HEK293 (cell line): ENCODE measurements around the gene OTOR.

Experiments used
- CTCF ChIA-PET: fragments of 350-600 bp; formaldehyde crosslinking; extraction: SDS; loops from one replicate; lab custom pipeline; 2021; ENCODE audit warnings: antibody characterized with exemption; lab: Yijun Ruan, JAX
- POLR2A ChIA-PET: fragments of 300-600 bp; formaldehyde crosslinking; extraction: SDS; loops from one replicate; lab custom pipeline; 2020; ENCODE audit warnings: antibody characterized with exemption, inconsistent platforms; lab: Yijun Ruan, JAX
- H3K27ac ChIP-seq: fragments of 200-500 bp; sonication (Bioruptor generic); 2 replicates; pipeline ENCODE4 v1.5.1; 2014; ENCODE audit warnings: low read depth, low read length, control low read depth, inconsistent platforms; ENCODE audit errors: extremely low read depth
- H3K36me3 ChIP-seq, 2 experiments: fragments of 200-500 bp in 1 of 2; sonication (Bioruptor generic) in 1 of 2; 1 replicate in 1 of 2; 2 replicates in 1 of 2; pipeline ENCODE4 v1.5.1; 2014 to 2017; ENCODE audit warnings: inconsistent platforms in 2 of 2, low read length in 2 of 2; ENCODE audit not compliant: control insufficient read depth in 2 of 2, insufficient read depth in 1 of 2
- H3K4me1 ChIP-seq: fragments of 200-500 bp; sonication (Bioruptor generic); 2 replicates; pipeline ENCODE4 v1.5.1; 2014; ENCODE audit warnings: mild to moderate bottlenecking, low read length, inconsistent platforms; ENCODE audit not compliant: control insufficient read depth, insufficient read depth
- H3K4me3 ChIP-seq: 2 replicates; pipeline ENCODE4 v1.5.1; 2011; ENCODE audit warnings: low read depth, mild to moderate bottlenecking, control low read depth, low read length, moderate library complexity
- H3K9me3 ChIP-seq: fragments of 200-500 bp; sonication (Bioruptor generic); 2 replicates; pipeline ENCODE4 v1.5.1; 2014; ENCODE audit warnings: low read depth, low read length, inconsistent platforms; ENCODE audit not compliant: control insufficient read depth, insufficient read depth
- GLIS1 ChIP-seq: fragments of 450-650 bp; formaldehyde crosslinking; IDR thresholded peaks from 2 replicates; pipeline ENCODE4 v1.5.1; 2016; ENCODE audit warnings: missing biosample characterization, missing genetic modification characterization
- MEIS1 ChIP-seq: sonication (generic); formaldehyde crosslinking; IDR thresholded peaks from 2 replicates; pipeline ENCODE4 v1.8.1; 2022; ENCODE audit warnings: missing genetic modification reagents, mild to moderate bottlenecking, borderline replicate concordance
- PRDM1 ChIP-seq: fragments of 450-650 bp; formaldehyde crosslinking; IDR thresholded peaks from 2 replicates; pipeline ENCODE4; 2016; ENCODE audit warnings: missing biosample characterization, missing genetic modification characterization
- SCRT1 ChIP-seq: fragments of 450-650 bp; formaldehyde crosslinking; IDR thresholded peaks from 2 replicates; pipeline ENCODE4 v1.5.1; 2016; ENCODE audit warnings: missing biosample characterization, missing genetic modification characterization, borderline replicate concordance
- SCRT2 ChIP-seq: fragments of 450-650 bp; formaldehyde crosslinking; IDR thresholded peaks from 2 replicates; pipeline ENCODE4 v1.5.1; 2016; ENCODE audit warnings: missing biosample characterization, missing genetic modification characterization
- WT1 ChIP-seq: fragments of 450-650 bp; formaldehyde crosslinking; IDR thresholded peaks from 2 replicates; pipeline ENCODE4 v1.5.1; 2016; ENCODE audit warnings: missing biosample characterization, missing genetic modification characterization
- ZBTB20 ChIP-seq: fragments of 450-650 bp; formaldehyde crosslinking; IDR thresholded peaks from 2 replicates; pipeline ENCODE4 v1.5.1; 2016; ENCODE audit warnings: missing biosample characterization, missing genetic modification characterization
- ZBTB21 ChIP-seq: fragments of 450-650 bp; formaldehyde crosslinking; IDR thresholded peaks from 2 replicates; pipeline ENCODE4 v1.5.1; 2017; ENCODE audit warnings: missing biosample characterization, missing genetic modification characterization
- ZFP37 ChIP-seq: fragments of 450-650 bp; formaldehyde crosslinking; IDR thresholded peaks from 2 replicates; pipeline ENCODE4 v1.5.1; 2016; ENCODE audit warnings: missing biosample characterization, missing genetic modification characterization
- ZNF112 ChIP-seq: fragments of 450-650 bp; formaldehyde crosslinking; IDR thresholded peaks from 2 replicates; pipeline ENCODE4 v1.5.0; 2017; ENCODE audit warnings: missing biosample characterization, missing genetic modification characterization
- ZNF132 ChIP-seq: fragments of 450-650 bp; formaldehyde crosslinking; IDR thresholded peaks from 2 replicates; pipeline ENCODE4 v1.5.1; 2017; ENCODE audit warnings: missing biosample characterization, missing genetic modification characterization, borderline replicate concordance
- ZNF133 ChIP-seq: fragments of 450-650 bp; formaldehyde crosslinking; IDR thresholded peaks from 2 replicates; pipeline ENCODE4 v1.5.1; 2016; ENCODE audit warnings: missing biosample characterization, missing genetic modification characterization
- ZNF157 ChIP-seq: fragments of 450-650 bp; formaldehyde crosslinking; IDR thresholded peaks from 2 replicates; pipeline ENCODE4 v1.5.1; 2016; ENCODE audit warnings: missing biosample characterization, missing genetic modification characterization
- ZNF266 ChIP-seq: fragments of 450-650 bp; formaldehyde crosslinking; IDR thresholded peaks from 2 replicates; pipeline ENCODE4 v1.5.1; 2016; ENCODE audit warnings: missing biosample characterization, missing genetic modification characterization, low read depth
- ZNF350 ChIP-seq: fragments of 450-650 bp; formaldehyde crosslinking; IDR thresholded peaks from 2 replicates; pipeline ENCODE4 v1.5.0; 2017; ENCODE audit warnings: missing biosample characterization, mild to moderate bottlenecking, missing genetic modification characterization
- ZNF404 ChIP-seq: fragments of 450-650 bp; formaldehyde crosslinking; IDR thresholded peaks from 2 replicates; pipeline ENCODE4 v1.5.1; 2017; ENCODE audit warnings: missing biosample characterization, missing genetic modification characterization
- ZNF433 ChIP-seq: fragments of 450-650 bp; formaldehyde crosslinking; IDR thresholded peaks from 2 replicates; pipeline ENCODE4 v1.5.1; 2016; ENCODE audit warnings: missing biosample characterization, missing genetic modification characterization, low read depth
- ZNF488 ChIP-seq: fragments of 450-650 bp; formaldehyde crosslinking; IDR thresholded peaks from 2 replicates; pipeline ENCODE4 v1.5.1; 2016; ENCODE audit warnings: missing biosample characterization, missing genetic modification characterization
- ZNF501 ChIP-seq: fragments of 450-650 bp; formaldehyde crosslinking; IDR thresholded peaks from 2 replicates; pipeline ENCODE4 v1.5.1; 2016; ENCODE audit warnings: missing biosample characterization, missing genetic modification characterization
- ZNF518A ChIP-seq: fragments of 450-650 bp; formaldehyde crosslinking; conservative IDR thresholded peaks from 2 replicates; pipeline ENCODE4 v1.5.1; 2016; ENCODE audit warnings: low read depth, missing biosample characterization, missing genetic modification characterization
- ZNF544 ChIP-seq: fragments of 450-650 bp; formaldehyde crosslinking; IDR thresholded peaks from 2 replicates; pipeline ENCODE4 v1.5.0; 2017; ENCODE audit warnings: missing biosample characterization, missing genetic modification characterization
- ZNF549 ChIP-seq: fragments of 450-650 bp; IDR thresholded peaks from 2 replicates; pipeline ENCODE4 v1.5.1; 2018; ENCODE audit warnings: missing biosample characterization, missing genetic modification characterization, mild to moderate bottlenecking, inconsistent platforms, moderate library complexity
- ZNF560 ChIP-seq: fragments of 450-650 bp; formaldehyde crosslinking; IDR thresholded peaks from 2 replicates; pipeline ENCODE4 v1.5.1; 2017; ENCODE audit warnings: missing biosample characterization, missing genetic modification characterization, borderline replicate concordance
- ZNF654 ChIP-seq: fragments of 450-650 bp; formaldehyde crosslinking; IDR thresholded peaks from 2 replicates; pipeline ENCODE4 v1.5.1; 2016; ENCODE audit warnings: low read depth, missing biosample characterization, missing genetic modification characterization
- ZNF704 ChIP-seq: fragments of 450-650 bp; formaldehyde crosslinking; IDR thresholded peaks from 2 replicates; pipeline ENCODE4 v1.5.1; 2016; ENCODE audit warnings: missing biosample characterization, missing genetic modification characterization
- TF ChIP-seq, protein P1 (sequence below): fragments of 450-650 bp; formaldehyde crosslinking; IDR thresholded peaks from 2 replicates; pipeline ENCODE4 v1.5.1; 2016; ENCODE audit warnings: missing biosample characterization, missing genetic modification characterization

The OTOR gene

DNA sequence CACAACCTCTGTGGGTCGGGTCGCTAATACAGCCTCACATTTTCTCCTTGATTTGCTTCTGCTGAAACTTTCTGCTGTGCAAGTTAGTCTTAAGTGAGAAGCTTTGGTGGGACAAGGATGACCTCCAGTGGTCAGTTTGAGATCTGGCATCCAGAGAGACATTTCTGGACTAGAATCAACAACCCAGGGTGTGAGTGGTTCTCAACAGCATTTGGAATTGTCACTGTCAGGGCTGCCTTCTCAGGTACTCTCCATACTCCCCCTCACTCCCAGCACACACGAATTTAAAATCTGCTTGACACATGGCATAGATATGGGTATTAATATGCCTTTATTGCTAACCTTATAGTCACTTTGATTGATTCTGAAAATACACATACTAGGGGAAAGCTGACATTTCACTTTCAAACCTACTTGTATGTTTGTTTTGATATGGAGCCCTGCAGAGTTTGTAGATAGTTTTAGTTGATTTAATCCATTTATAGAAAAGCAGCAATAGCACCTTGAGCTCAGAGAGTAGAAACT lies 13.2 kb downstream of the OTOR start (continued):
- TF ChIP-seq ZNF544 (tag by site-specific recombination) (no peak), ZNF488 (tag by site-specific recombination) (no peak), ZNF654 (peak; percentile 87), GLIS1 (tag by site-specific recombination) (no peak)

GRCh38 chr20:16764560-16764959 lies 16.4 kb downstream of the OTOR start:
- H3K4me1 ChIP-seq = no peaks in the 10 kb centered on the region
- ChIA-PET CTCF (interaction anchor here (0.5 kb wide), 1 partner anchor 1616 kb away, joined by 3 read pairs; no protein-coding TSS in a partner anchor), POLR2A (no interaction called here)
- H3K4me3 ChIP-seq = no peak overlapping the region
- no peaks in the 10 kb centered on the region for H3K9me3 ChIP-seq
- TF ChIP-seq ZNF560 (tag by site-specific recombination) (no peak), ZNF132 (no peak), ZNF501 (tag by site-specific recombination) (no peak), ZNF266 (no peak), ZNF350 (tag by site-specific recombination) (no peak), WT1 (tag by site-specific recombination) (no peak), ZNF157 (tag by site-specific recombination) (no peak), SCRT1 (tag by site-specific recombination) (no peak), SCRT2 (tag by site-specific recombination) (no peak), ZNF488 (tag by site-specific recombination) (no peak), ZNF704 (tag by site-specific recombination) (no peak), ZNF133 (tag by site-specific recombination) (no peak), ZNF549 (tag by site-specific recombination) (no peak), ZFP37 (no peak), ZNF433 (tag by site-specific recombination) (no peak), ZNF404 (tag by site-specific recombination) (no peak), ZBTB21 (no peak), PRDM1 (tag by site-specific recombination) (no peak), MEIS1 (CRISPR knock-in tag) (no peak)
- H3K36me3 ChIP-seq = no peaks in the 10 kb centered on the region
- H3K27ac ChIP-seq = no peak overlapping the region

GRCh38 chr20:16771213-16771612 lies 23.1 kb downstream of the OTOR start:
- CTCF ChIA-PET = no interaction called here
- Histone ChIP-seq H3K9me3 (no peaks in the 10 kb centered on the region), H3K36me3 (no peaks in the 10 kb centered on the region), H3K4me3 (no peak overlapping the region), H3K4me1 (no peaks in the 10 kb centered on the region), H3K27ac (no peak overlapping the region)
- POLR2A ChIA-PET = no interaction called here
- TF ChIP-seq ZBTB20 (tag by site-specific recombination) = no peak
- TF ChIP-seq ZNF112 (tag by site-specific recombination) = no peak
- no peak for TF ChIP-seq ZNF518A
- TF ChIP-seq, protein P1, sequence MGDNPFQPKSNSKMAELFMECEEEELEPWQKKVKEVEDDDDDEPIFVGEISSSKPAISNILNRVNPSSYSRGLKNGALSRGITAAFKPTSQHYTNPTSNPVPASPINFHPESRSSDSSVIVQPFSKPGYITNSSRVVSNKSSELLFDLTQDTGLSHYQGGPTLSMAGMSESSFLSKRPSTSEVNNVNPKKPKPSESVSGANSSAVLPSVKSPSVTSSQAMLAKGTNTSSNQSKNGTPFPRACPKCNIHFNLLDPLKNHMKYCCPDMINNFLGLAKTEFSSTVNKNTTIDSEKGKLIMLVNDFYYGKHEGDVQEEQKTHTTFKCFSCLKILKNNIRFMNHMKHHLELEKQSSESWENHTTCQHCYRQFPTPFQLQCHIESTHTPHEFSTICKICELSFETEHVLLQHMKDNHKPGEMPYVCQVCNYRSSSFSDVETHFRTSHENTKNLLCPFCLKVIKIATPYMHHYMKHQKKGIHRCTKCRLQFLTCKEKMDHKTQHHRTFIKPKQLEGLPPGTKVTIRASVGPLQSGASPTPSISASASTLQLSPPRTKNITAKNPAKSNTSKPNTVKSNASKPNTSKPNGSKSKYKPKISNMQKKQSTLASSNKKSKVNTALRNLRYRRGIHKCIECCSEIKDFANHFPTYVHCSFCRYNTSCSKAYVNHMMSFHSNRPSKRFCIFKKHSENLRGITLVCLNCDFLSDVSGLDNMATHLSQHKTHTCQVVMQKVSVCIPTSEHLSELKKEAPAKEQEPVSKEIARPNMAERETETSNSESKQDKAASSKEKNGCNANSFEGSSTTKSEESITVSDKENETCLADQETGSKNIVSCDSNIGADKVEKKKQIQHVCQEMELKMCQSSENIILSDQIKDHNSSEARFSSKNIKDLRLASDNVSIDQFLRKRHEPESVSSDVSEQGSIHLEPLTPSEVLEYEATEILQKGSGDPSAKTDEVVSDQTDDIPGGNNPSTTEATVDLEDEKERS (tag by site-specific recombination) = no peak
